WTC11 (cell line): ENCODE results near the gene RPAIN.

Experiments used
- CBFB ChIP-seq: sonication (generic); formaldehyde crosslinking; IDR thresholded peaks from 2 replicates; pipeline ENCODE4 v1.8.1; 2022; ENCODE audit warnings: mild to moderate bottlenecking, low read depth, missing genetic modification reagents
- CTCF ChIP-seq: fragments of 200-600 bp; IDR thresholded peaks from 2 replicates; pipeline ENCODE4 v1.8.0; 2022; ENCODE audit warnings: antibody characterized with exemption
- E2F1 ChIP-seq: sonication (generic); formaldehyde crosslinking; IDR thresholded peaks from 2 replicates; pipeline ENCODE4 v1.8.0; 2022; ENCODE audit warnings: mild to moderate bottlenecking, missing genetic modification reagents
- TF ChIP-seq, protein P1 (sequence below): sonication (generic); formaldehyde crosslinking; IDR thresholded peaks from 2 replicates; pipeline ENCODE4 v1.8.1; 2022; ENCODE audit warnings: low read depth, mild to moderate bottlenecking, moderate library complexity, missing genetic modification reagents, borderline replicate concordance
- TF ChIP-seq, protein P2 (sequence below): sonication (generic); formaldehyde crosslinking; IDR thresholded peaks from 2 replicates; pipeline ENCODE4 v1.8.0; 2022; ENCODE audit warnings: mild to moderate bottlenecking, missing genetic modification reagents

- TF ChIP-seq E2F1 (CRISPR knock-in tag): no peak
- TF ChIP-seq, protein P1, sequence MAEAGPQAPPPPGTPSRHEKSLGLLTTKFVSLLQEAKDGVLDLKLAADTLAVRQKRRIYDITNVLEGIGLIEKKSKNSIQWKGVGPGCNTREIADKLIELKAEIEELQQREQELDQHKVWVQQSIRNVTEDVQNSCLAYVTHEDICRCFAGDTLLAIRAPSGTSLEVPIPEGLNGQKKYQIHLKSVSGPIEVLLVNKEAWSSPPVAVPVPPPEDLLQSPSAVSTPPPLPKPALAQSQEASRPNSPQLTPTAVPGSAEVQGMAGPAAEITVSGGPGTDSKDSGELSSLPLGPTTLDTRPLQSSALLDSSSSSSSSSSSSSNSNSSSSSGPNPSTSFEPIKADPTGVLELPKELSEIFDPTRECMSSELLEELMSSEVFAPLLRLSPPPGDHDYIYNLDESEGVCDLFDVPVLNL (CRISPR knock-in tag): no peak
- TF ChIP-seq CTCF: no peak
- TF ChIP-seq, protein P2, sequence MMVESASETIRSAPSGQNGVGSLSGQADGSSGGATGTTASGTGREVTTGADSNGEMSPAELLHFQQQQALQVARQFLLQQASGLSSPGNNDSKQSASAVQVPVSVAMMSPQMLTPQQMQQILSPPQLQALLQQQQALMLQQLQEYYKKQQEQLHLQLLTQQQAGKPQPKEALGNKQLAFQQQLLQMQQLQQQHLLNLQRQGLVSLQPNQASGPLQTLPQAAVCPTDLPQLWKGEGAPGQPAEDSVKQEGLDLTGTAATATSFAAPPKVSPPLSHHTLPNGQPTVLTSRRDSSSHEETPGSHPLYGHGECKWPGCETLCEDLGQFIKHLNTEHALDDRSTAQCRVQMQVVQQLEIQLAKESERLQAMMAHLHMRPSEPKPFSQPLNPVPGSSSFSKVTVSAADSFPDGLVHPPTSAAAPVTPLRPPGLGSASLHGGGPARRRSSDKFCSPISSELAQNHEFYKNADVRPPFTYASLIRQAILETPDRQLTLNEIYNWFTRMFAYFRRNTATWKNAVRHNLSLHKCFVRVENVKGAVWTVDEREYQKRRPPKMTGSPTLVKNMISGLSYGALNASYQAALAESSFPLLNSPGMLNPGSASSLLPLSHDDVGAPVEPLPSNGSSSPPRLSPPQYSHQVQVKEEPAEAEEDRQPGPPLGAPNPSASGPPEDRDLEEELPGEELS (CRISPR knock-in tag): no peak
- no peak for TF ChIP-seq CBFB (CRISPR knock-in tag)
These were observed 2.5 kb downstream of the RPAIN start for GRCh38 chr17:5422505-5422904.
